ENCODE measurements around the gene CHST9.

- TF ChIP-seq CTCF (IDR thresholded peaks at IDR 0.05) (no peak), ZFX (IDR thresholded peaks at IDR 0.05; ENCODE audit: borderline replicate concordance) (no peak)
Observed at GRCh38 chr18:27009293-27009692, 175.8 kb downstream of the CHST9 start.

Data from 22Rv1 (cell line).